Mesendoderm (in vitro differentiated cells): Measurements from ENCODE around the gene DENND4A.
"Not testable (repeated sequence)": the region's sequence is repeated elsewhere in the genome, so short reads cannot be mapped to it uniquely, and the experiment has no call there.

Source experiments
- DNase-seq: peaks from one replicate; pipeline ENCODE4 v3.0.0; 2013
- H2AK5ac ChIP-seq: 2 replicates; pipeline ENCODE4 v1.6.1; 2013; ENCODE audit warnings: low read length, inconsistent platforms
- H2BK120ac ChIP-seq: 2 replicates; pipeline ENCODE4 v1.6.1; 2013; ENCODE audit warnings: low read depth, mild to moderate bottlenecking, low read length, moderate library complexity, mixed read lengths
- H2BK15ac ChIP-seq: replicated peaks from 2 replicates; pipeline ENCODE4 v1.6.1; 2013; ENCODE audit warnings: low read depth, mild to moderate bottlenecking, moderate library complexity
- H2BK5ac ChIP-seq: 2 replicates; pipeline ENCODE4 v1.6.1; 2013; ENCODE audit warnings: low read length, inconsistent platforms
- H3K18ac ChIP-seq: 2 replicates; pipeline ENCODE4 v1.6.1; 2013; ENCODE audit warnings: mild to moderate bottlenecking, low read length, mixed read lengths
- H3K23ac ChIP-seq: one replicate; pipeline ENCODE4 v1.6.1; 2013; ENCODE audit warnings: low read length
- H3K27ac ChIP-seq: 2 replicates; pipeline ENCODE4 v1.5.1; 2013; ENCODE audit warnings: low read depth, mild to moderate bottlenecking, inconsistent platforms, low read length, moderate library complexity
- H3K27me3 ChIP-seq: 2 replicates; pipeline ENCODE4 v1.6.1; 2013; ENCODE audit warnings: low read length, control low read depth, mild to moderate bottlenecking, inconsistent platforms; ENCODE audit not compliant: insufficient read depth, poor library complexity
- H3K36me3 ChIP-seq: 2 replicates; pipeline ENCODE4 v1.6.1; 2013; ENCODE audit warnings: low read length, inconsistent platforms; ENCODE audit not compliant: control insufficient read depth, insufficient read depth
- H3K4ac ChIP-seq: one replicate; pipeline ENCODE4 v1.6.1; 2013; ENCODE audit warnings: low read depth, mild to moderate bottlenecking, low read length, moderate library complexity
- H3K4me1 ChIP-seq: 2 replicates; pipeline ENCODE4 v1.6.1; 2013; ENCODE audit warnings: low read depth, low read length, inconsistent platforms; ENCODE audit not compliant: control insufficient read depth
- H3K4me2 ChIP-seq: 2 replicates; pipeline ENCODE4 v1.6.1; 2013; ENCODE audit warnings: low read length
- H3K4me3 ChIP-seq: 2 replicates; pipeline ENCODE4 v1.5.1; 2013; ENCODE audit warnings: mild to moderate bottlenecking, low read length
- H3K56ac ChIP-seq: one replicate; pipeline ENCODE4 v1.6.1; 2013; ENCODE audit warnings: low read length
- H3K79me1 ChIP-seq: 2 replicates; pipeline ENCODE4 v1.6.1; 2013; ENCODE audit warnings: low read length, inconsistent platforms
- H3K79me2 ChIP-seq: 2 replicates; pipeline ENCODE4 v1.6.1; 2013; ENCODE audit warnings: mild to moderate bottlenecking, low read length; ENCODE audit not compliant: control insufficient read depth, insufficient read depth
- H3K9ac ChIP-seq: 2 replicates; pipeline ENCODE4 v1.6.1; 2013; ENCODE audit warnings: low read length, inconsistent platforms
- H4K5ac ChIP-seq: one replicate; pipeline ENCODE4 v1.6.1; 2013; ENCODE audit warnings: low read length
- H4K8ac ChIP-seq: one replicate; pipeline ENCODE4 v1.6.1; 2013; ENCODE audit warnings: low read depth, mild to moderate bottlenecking, control low read depth, low read length, moderate library complexity
- WGBS: extraction: QIAGEN DNeasy Blood & Tissue Kit; methylation state at CpG from one replicate; pipeline ENCODE4 v1.1.7; 2013; ENCODE audit warnings: low lambda C conversion rate, missing lambda C conversion rate; ENCODE audit not compliant: insufficient coverage; ENCODE audit errors: extremely low coverage; 5-methylcytosine and 5-hydroxymethylcytosine counted together

Gene DENND4A

DNA sequence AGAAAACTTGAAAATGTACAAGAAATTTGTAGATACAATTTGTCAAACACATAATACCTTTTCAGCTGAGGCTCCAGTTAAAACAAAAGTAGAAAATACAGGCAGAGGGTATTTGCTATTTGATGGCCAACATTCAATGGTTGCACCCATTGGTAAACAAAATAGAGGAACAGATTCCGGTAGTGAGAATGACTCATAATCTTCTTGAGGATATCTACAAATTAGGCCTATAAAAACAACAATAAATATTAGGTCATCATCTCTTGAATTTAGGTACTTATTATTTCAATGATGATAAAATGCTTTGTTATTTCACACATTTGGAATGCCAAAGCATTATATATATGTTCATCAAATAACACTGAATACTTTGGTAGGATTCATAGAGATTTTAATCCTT is 53.4 kb downstream of the DENND4A start:
- H3K79me2 ChIP-seq, result no peaks in the 10 kb centered on the region
- H3K79me1 ChIP-seq, result no peaks in the 10 kb centered on the region
- no peak overlapping the region for H4K5ac ChIP-seq
- H3K4me1 ChIP-seq, result no peaks in the 10 kb centered on the region
- no peaks in the 10 kb centered on the region for H3K36me3 ChIP-seq
- no peak overlapping the region for H2AK5ac ChIP-seq
- H3K23ac ChIP-seq, result no peak overlapping the region
- no peak overlapping the region for H4K8ac ChIP-seq
- no peak overlapping the region for H3K4me2 ChIP-seq
- no peak overlapping the region for H3K56ac ChIP-seq
- no peak overlapping the region for H2BK5ac ChIP-seq
- no peak for DNase-seq
- no peak overlapping the region for H2BK120ac ChIP-seq
- H3K4me3 ChIP-seq, result no peak overlapping the region
- WGBS, result no CpG with 5 or more reads among the region's 1 CpG
- no peak overlapping the region for H3K9ac ChIP-seq
- H3K27me3 ChIP-seq, result no peaks in the 10 kb centered on the region
- no peak overlapping the region for H2BK15ac ChIP-seq
- no peak overlapping the region for H3K18ac ChIP-seq
- H3K27ac ChIP-seq, result no peak overlapping the region
- no peak overlapping the region for H3K4ac ChIP-seq

DNA sequence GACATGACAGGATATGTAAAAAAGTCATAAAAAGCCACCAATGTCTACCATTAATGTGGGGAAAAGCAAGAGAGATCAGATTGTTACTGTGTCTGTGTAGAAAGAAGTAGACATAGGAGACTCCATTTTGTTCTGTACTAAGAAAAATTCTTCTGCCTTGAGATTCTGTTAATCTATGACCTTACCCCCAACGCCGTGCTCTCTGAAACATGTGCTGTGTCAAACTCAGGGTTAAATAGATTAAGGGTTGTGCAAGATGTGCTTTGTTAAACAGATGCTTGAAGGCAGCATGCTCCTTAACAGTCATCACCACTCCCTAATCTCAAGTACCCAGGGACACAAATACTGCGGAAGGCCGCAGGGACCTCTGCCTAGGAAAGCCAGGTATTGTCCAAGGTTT is 58.5 kb downstream of the DENND4A start:
- H3K79me1 ChIP-seq, H2BK15ac ChIP-seq, H3K36me3 ChIP-seq, H2BK5ac ChIP-seq, H2BK120ac ChIP-seq, H3K27me3 ChIP-seq, H3K9ac ChIP-seq, H3K23ac ChIP-seq, H3K4me1 ChIP-seq, H4K8ac ChIP-seq, H3K56ac ChIP-seq, H3K18ac ChIP-seq, H2AK5ac ChIP-seq, H4K5ac ChIP-seq, H3K4me2 ChIP-seq, DNase-seq, H3K27ac ChIP-seq, H3K4ac ChIP-seq, H3K4me3 ChIP-seq, H3K79me2 ChIP-seq: not testable (repeated sequence)
- WGBS, result no CpG with 5 or more reads among the region's 4 CpGs

DNA sequence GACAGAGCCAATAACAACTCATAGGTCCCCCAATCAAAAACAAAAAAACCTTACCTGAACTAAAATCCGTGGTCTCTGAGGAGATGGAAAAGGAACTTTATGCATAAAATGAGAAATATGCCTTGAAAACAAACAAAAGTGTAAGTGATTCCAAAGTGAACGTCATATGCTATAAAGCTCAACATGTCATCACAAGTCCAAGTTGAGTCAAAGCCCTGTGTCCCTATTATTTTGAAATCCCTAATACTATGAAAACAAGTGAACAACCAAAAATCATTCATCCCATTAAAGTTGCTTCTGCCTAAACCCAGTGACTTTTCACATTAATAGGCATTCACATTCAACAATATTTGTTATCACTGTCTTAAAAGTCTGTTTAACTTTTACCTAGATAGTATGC is 59.4 kb downstream of the DENND4A start:
- Histone ChIP-seq H3K56ac (no peak overlapping the region), H3K23ac (no peak overlapping the region)
- no CpG with 5 or more reads among the region's 2 CpGs for WGBS

DNA sequence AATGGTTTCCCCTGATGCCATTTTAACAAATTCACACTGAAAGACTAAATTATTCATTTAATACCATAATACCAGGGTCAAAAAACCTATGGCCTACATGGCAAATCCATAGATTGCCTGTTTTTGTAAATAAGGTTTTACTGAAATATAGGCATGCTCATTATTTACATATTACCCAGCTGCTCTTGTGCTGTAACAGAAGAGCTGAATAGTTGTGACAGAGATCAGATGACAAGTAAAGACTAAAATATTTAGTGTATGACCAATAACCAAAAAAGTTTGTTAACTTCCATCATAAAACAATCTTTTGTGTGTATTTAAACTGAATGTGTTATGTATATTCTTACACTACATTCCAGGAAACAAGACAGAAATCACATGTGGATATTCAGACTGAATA is 60.2 kb downstream of the DENND4A start:
- Histone ChIP-seq H2BK120ac (no peak overlapping the region), H3K9ac (no peak overlapping the region), H3K56ac (no peak overlapping the region), H2BK15ac (no peak overlapping the region), H3K4me3 (no peak overlapping the region), H2AK5ac (no peak overlapping the region), H3K4ac (no peak overlapping the region), H4K5ac (no peak overlapping the region), H3K79me2 (no peaks in the 10 kb centered on the region), H3K27me3 (no peaks in the 10 kb centered on the region), H3K4me1 (no peaks in the 10 kb centered on the region), H3K79me1 (no peaks in the 10 kb centered on the region), H2BK5ac (no peak overlapping the region), H4K8ac (no peak overlapping the region), H3K27ac (no peak overlapping the region), H3K18ac (no peak overlapping the region), H3K36me3 (no peaks in the 10 kb centered on the region), H3K4me2 (no peak overlapping the region), H3K23ac (no peak overlapping the region)
- DNase-seq, result no peak

More for the DNA sequence above, 59.4 kb downstream of the DENND4A start:
- Histone ChIP-seq H2AK5ac (no peak overlapping the region), H2BK5ac (no peak overlapping the region), H4K5ac (no peak overlapping the region), H3K79me2 (no peaks in the 10 kb centered on the region), H3K4me2 (no peak overlapping the region), H3K36me3 (no peaks in the 10 kb centered on the region), H3K4ac (no peak overlapping the region), H3K27me3 (no peaks in the 10 kb centered on the region), H3K4me1 (no peaks in the 10 kb centered on the region), H2BK120ac (no peak overlapping the region), H3K4me3 (no peak overlapping the region), H2BK15ac (no peak overlapping the region), H3K18ac (no peak overlapping the region), H3K79me1 (no peaks in the 10 kb centered on the region), H4K8ac (no peak overlapping the region), H3K9ac (no peak overlapping the region), H3K27ac (no peak overlapping the region)
- no peak for DNase-seq

DNA sequence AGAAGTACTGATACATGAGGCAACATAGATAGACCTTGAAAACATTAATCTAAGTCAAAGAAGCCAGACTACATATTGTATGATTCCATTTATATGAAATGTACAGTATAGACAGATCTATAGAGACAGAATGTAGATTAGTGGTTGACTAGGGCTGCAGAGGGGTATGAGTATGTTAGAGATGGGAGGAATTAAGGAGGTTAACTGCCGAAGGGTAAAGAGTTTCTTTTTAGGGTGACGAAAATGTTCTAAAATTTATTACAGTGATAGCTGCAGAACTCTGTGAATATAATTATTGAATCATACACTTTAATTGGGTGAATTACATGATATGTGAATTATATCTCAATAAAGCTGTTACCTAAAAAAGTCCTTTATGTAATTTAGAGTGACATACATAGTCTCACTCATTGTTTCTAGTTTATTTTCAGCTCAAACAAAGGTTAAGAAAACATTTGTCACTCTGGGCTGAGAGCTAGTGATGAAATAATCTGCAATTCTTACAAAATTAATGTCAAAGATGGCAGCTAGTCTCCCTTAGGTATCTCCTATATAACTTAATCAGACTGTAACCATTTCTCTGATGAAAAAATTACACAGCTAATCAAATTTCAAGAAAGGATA is 61.4 kb downstream of the DENND4A start:
- H3K56ac ChIP-seq, result no peak overlapping the region
- no peak overlapping the region for H2BK120ac ChIP-seq
- no peak overlapping the region for H3K23ac ChIP-seq
- no peak overlapping the region for H2BK5ac ChIP-seq
- H3K4me1 ChIP-seq, result no peaks in the 10 kb centered on the region
- H3K79me2 ChIP-seq, result no peaks in the 10 kb centered on the region
- no peaks in the 10 kb centered on the region for H3K36me3 ChIP-seq
- DNase-seq, result no peak
- H3K79me1 ChIP-seq, result no peaks in the 10 kb centered on the region
- H4K8ac ChIP-seq, result no peak overlapping the region
- no peak overlapping the region for H3K9ac ChIP-seq
- H3K4me3 ChIP-seq, result no peak overlapping the region
- no CpG with 5 or more reads among the region's 2 CpGs for WGBS
- H3K18ac ChIP-seq, result no peak overlapping the region
- H2BK15ac ChIP-seq, result no peak overlapping the region
- H2AK5ac ChIP-seq, result no peak overlapping the region
- H3K27ac ChIP-seq, result no peak overlapping the region
- no peak overlapping the region for H3K4ac ChIP-seq
- no peak overlapping the region for H3K4me2 ChIP-seq
- no peak overlapping the region for H4K5ac ChIP-seq
- H3K27me3 ChIP-seq, result no peaks in the 10 kb centered on the region

DNA sequence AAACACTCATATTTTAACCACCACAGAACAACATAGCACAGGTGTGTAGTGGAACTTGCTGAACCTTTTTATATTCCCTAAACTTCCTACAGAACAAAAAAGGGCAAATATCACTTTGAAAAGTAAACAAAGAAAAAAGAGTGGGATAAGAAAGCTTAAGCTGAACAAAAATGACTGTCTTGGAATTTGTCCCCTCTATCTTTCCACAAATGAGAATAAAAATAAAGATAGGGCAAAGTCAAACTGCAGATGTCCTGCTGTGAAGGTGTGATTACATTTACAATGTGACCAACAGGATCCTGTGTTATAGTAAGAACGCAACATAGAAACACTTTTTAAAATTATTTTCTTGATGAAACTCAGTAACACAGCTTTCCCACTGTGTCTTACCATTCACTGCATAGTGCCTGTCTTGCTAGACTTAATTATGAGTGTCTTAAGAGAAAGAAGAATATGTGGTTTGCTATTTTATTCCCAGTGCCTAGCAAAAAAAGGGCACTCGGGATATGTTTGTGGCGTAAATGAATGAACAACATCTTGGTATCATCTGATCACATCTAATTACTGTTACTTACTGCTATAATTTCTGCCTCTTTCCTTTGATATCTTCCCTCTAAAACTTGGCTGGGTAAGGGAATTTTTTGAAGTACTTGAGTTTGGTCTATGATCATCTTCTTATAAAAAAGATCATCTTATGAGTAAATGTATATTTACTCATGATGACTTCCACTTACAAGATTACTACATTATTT is 67.5 kb downstream of the DENND4A start:
- Histone ChIP-seq H4K8ac (no peak overlapping the region), H2AK5ac (no peak overlapping the region), H3K18ac (no peak overlapping the region), H2BK5ac (no peak overlapping the region), H3K23ac (no peak overlapping the region), H3K9ac (no peak overlapping the region), H3K4ac (no peak overlapping the region), H3K79me2 (no peaks in the 10 kb centered on the region), H3K27me3 (no peaks in the 10 kb centered on the region), H3K4me3 (no peak overlapping the region), H3K79me1 (no peaks in the 10 kb centered on the region), H4K5ac (no peak overlapping the region), H3K4me2 (no peak overlapping the region), H3K27ac (no peak overlapping the region), H2BK15ac (no peak overlapping the region), H2BK120ac (no peak overlapping the region), H3K36me3 (no peaks in the 10 kb centered on the region), H3K56ac (no peak overlapping the region), H3K4me1 (no peaks in the 10 kb centered on the region)
- no CpG with 5 or more reads among the region's 3 CpGs for WGBS
- no peak for DNase-seq
